ENCODE measurements around the gene PSAP.

Gene PSAP

GRCh38 chr10:71805776-71806703 is 45.0 kb downstream of the PSAP start:
- DNase-seq = no peak

DNA sequence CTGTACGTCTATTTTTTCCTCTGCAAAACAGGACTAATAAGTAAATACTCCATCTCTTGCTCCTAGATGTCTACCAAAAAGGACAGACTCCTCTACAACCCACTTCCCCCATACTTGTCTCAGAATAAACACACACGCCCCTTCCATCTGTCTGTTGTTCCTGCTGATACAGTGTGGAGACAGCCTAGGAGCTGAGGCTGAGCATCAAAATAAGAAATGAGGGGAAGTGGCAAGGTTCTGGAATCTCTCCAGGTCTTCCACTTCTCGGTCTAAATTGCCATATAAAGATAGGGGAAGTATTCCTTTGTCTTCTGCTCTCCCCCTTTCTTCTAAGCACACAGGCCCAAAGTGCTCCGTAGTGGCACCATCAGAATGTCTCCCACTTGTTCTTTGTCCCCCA is 47.0 kb downstream of the PSAP start:
- DNase-seq = no peak

- no peak for DNase-seq
Measured at GRCh38 chr10:71802715-71803488, 48.1 kb downstream of the PSAP start.

DNA sequence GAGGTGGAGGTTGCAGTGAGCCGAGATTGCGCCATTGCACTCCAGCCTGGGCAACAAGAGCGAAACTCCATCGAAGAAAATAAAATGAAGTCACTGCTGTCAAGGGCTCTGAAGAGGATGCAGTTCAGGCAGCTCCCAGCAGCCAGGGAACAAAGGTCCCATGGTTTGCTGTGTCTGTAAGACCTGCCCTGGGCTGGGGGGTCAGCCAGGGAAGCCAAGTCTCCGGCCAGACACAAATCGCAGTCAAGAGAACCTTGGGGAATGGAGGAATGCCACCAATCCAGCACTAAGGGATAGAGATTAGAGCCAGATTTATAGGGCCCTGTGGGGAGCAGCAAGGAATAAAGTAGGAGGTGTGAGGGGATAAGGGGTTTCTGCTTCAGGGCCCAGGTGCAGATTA is 48.8 kb downstream of the PSAP start:
- DNase-seq = no peak

- no peak for DNase-seq
Measured at GRCh38 chr10:71801361-71801760, 49.7 kb downstream of the PSAP start.

DNA sequence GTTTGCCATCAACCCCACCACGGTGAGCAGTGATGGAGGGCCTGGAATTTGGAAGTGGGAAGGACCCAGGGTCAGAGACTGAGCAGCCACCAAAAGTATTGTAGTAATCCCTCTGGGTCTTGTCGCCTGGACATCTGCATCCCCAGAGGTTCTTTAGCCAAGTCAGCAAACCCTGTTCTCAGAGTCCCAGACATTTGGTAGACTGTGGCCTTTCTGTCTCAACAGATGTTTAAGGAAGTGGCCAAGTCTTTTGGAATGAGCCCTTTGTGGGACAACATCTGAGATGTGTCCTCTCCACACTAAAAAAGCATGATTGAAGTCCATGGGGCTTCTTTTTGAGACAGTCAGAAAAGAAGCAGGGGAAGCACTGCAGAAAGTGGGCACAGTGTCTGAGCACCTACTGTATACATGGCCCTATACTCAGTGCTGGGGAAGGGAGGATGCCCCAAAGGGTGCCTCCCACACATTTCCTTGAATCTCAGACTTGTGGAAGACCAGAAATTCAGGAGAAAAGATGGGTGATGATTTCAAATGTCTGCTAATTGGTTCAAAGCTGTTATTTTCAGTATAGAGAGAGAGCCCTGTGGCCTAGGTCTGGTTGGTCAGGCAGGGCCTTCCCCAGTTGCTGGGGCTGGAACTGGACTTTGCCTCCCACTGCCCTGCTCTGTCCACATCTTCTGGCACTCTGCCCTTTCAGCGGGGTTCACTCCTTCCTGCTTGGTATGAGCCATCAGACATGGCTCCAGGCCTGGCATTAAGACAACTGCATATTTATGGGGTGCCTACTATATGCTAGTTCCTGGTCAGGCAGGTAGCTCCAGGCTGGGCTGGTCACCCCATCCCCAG is 51.2 kb downstream of the PSAP start:
- DNase-seq = no peak

DNA sequence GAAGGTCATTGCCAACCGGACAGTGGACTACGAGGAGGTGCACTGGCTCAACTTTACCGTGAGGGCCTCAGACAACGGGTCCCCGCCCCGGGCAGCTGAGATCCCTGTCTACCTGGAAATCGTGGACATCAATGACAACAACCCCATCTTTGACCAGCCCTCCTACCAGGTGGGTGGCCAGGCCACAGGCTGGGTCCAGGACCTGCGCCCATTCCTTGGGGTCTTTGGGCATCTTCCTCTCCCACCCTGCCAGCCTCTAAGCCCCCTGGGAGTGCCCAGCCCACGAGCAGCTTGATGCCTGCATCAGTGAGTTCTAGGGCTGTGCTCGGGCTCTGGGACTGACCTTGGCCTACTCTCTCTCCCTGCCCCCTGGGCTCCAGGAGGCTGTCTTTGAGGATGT is 51.9 kb downstream of the PSAP start:
- DNase-seq = no peak

GRCh38 chr10:71798308-71798624 is 52.8 kb downstream of the PSAP start:
- DNase-seq = no peak

DNA sequence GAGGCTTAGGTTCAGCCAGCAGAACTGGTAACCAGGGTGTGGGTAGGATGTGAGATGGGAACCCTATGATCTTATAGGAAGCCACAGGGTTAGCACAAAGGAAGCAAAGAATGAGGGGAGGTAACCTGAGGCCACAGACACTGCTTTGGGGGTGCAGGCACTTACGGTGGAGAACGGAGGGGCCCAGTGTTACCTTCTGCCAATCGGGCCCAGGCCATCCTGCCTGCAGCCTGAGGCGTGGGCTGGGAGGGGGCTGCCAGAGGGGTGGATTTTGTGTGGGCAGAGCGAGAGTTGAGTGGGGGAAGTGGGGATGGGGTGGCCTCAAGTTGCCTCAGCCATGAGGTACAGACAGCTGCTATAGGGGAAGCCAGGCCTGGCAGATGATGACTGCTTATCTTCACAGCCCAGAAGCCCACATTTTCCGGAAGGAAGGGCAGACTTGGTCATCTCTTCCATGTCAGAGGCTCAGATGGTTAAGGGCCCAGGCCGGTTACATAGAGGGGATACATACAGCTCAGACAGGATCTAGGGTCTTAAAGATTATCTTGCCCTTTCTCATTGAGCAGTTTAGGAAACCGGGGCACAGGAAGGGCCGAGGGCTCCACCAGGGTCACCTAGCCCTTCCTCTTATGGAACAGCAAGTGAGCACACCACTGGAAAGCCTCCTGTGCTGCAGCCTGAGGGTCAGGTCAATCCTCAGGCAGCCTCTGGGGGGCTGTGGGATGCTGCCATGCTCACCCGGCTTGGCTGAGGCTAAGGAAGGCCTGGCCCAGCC is 53.3 kb downstream of the PSAP start:
- no peak for DNase-seq

DNA sequence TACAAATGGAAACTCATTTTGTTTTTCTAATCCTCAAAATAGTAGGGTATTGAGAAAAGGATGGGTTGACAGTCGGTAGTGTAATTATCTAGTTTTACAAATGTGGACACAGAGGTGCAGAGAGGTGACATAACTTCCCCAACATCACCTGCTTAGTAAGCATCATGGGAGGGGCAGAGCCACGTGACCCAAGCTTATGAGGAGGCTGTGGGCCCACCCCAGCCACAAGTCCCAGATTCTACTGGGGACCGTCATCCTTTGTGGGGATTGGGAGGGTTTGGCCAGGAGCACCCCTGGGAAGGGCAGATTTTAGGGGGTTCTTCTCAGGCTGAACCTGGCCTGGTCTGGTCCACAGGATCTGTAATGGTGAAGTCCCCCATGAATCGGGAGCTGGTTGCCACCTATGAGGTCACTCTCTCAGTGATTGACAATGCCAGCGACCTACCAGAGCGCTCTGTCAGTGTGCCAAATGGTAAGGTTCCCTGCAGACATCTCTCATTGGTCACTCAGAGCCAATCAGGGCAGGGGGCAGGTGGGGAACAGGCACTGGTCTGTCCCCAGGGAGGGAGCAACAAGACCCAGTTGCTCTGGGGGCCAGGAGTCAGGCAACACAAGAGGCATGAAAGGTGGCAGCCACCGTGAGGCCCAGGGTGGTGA is 54.2 kb downstream of the PSAP start:
- DNase-seq = no peak

DNA sequence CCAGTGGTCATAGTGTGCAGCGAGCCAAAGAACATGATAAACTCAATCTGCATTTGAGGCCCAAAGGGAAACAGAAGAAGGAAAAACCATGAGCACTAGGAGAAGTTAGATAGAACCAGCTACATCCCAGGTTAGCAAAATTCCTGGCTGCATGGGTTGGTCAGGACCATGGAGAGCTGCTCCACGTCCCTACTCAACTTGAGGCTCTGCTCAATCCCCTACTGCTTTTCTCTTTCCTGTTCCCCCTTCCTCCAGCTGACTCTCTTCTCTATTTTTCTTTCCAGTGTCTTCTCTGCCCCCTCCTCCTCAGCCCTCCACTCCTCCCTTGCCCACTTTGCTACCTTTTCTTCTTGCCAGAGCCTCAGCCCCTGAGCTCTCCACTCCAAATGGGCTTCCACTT is 55.8 kb downstream of the PSAP start:
- no peak for DNase-seq

GRCh38 chr10:71790749-71791440 is 60.2 kb downstream of the PSAP start:
- no peak for DNase-seq

- no peak for DNase-seq
Measured at GRCh38 chr10:71789871-71790270, 61.2 kb downstream of the PSAP start.

GRCh38 chr10:71788954-71789353 is 62.1 kb downstream of the PSAP start:
- DNase-seq = no peak

GRCh38 chr10:71784679-71785272 is 66.3 kb downstream of the PSAP start:
- no peak for DNase-seq

- no peak for DNase-seq
Measured at GRCh38 chr10:71783917-71784678, 67.0 kb downstream of the PSAP start.

DNA sequence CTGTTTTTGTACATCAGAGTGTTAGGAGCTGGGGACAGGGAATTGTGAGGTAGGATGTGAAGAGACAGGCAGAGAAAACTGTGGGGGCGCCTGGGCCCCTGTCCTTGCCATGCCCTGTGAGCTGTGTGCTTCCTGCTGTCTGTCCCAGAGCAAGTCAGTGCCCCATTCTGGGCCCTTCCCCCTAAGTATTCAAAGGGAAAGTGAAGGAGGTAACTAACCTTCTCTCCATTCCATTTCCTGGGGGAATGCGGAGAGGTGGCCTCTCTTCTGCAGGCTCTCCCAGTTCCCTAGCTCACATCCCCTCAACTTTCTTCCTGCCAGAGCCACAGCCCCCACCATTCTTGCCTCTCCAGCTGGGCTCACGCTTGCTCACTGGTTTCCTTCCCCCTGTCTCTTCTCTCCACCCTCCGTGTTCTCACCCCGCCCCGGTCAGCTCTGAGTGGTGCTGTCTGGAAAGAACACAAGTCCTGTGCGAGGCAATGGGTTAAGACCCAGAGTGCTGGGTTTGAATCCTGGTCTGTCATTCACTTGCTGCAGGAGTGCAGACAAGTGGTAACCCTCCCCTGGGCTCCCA is 68.0 kb downstream of the PSAP start:
- DNase-seq = no peak

DNA sequence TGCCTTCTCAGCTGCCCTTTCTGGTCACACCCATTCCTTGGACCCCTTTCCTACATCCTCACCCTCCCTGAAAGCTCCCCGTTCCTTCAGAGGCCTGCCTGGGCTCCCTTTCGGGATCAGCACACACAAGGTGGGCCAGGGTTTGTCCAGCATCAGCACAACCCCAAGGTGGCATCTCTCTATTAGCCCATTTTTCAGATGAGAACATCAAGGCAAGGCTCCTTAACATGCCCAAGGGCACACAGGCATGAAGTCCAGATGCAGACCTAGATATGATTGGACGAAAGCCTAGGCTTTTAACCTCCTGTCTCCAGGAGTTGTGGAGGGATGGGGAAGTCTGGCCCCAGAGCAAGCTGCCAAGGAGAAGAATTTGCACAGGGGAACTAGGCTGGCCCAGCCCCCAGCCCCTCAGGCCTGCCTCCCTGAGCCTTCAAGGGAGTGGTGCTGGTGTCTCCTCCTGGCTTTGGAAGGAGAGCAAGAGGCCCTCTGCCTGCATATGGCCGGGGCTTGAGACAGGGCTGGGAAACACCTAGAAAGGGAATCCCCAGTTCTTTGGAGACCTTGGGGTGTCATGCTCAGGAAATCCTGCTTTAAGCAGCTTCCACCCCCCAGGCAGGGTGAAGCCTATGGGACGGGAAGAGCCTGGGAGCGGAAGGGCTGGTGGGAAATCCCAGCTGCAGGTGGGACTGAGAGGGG is 68.7 kb downstream of the PSAP start:
- DNase-seq = no peak

GRCh38 chr10:71780719-71781118 is 70.3 kb downstream of the PSAP start:
- no peak for DNase-seq
